NT2/D1 (cell line): ENCODE results near the gene CD274.

Experiments
- DNase-seq: peaks from one replicate; pipeline ENCODE4 v3.0.0-alpha.2; 2011; ENCODE audit warnings: low read depth, low spot score
- H3K27me3 ChIP-seq: 2 replicates; pipeline ENCODE4 v1.6.0; 2011; ENCODE audit warnings: mild to moderate bottlenecking; ENCODE audit not compliant: insufficient read length, insufficient read depth
- H3K36me3 ChIP-seq: 2 replicates; pipeline ENCODE4 v1.6.1; 2011; ENCODE audit warnings: mild to moderate bottlenecking, low read length, mixed read lengths; ENCODE audit not compliant: insufficient read depth, insufficient read length
- H3K4me1 ChIP-seq: 2 replicates; pipeline ENCODE4 v1.5.1; 2011; ENCODE audit not compliant: insufficient read depth, insufficient read length
- H3K4me3 ChIP-seq: 2 replicates; pipeline ENCODE4 v1.5.1; 2011; ENCODE audit warnings: low read depth; ENCODE audit not compliant: insufficient read length
- H3K9ac ChIP-seq: 2 replicates; pipeline ENCODE4 v1.6.0; 2011; ENCODE audit warnings: low read depth; ENCODE audit not compliant: insufficient read length
- H3K9me3 ChIP-seq: 2 replicates; pipeline ENCODE4 v1.5.1; 2011; ENCODE audit warnings: mild to moderate bottlenecking, low read length; ENCODE audit not compliant: insufficient read depth
- SUZ12 ChIP-seq: IDR thresholded peaks from 2 replicates; pipeline ENCODE4 v1.6.1; 2011; ENCODE audit not compliant: insufficient read length, insufficient read depth; ENCODE audit errors: extremely low read depth
- YY1 ChIP-seq: IDR thresholded peaks from 2 replicates; pipeline ENCODE4 v1.6.1; 2011; ENCODE audit not compliant: insufficient read length, insufficient read depth
- ZNF274 ChIP-seq: IDR thresholded peaks from 2 replicates; pipeline ENCODE4 v1.6.1; 2011; ENCODE audit warnings: mild to moderate bottlenecking, low read depth, low read length

The CD274 gene

DNA sequence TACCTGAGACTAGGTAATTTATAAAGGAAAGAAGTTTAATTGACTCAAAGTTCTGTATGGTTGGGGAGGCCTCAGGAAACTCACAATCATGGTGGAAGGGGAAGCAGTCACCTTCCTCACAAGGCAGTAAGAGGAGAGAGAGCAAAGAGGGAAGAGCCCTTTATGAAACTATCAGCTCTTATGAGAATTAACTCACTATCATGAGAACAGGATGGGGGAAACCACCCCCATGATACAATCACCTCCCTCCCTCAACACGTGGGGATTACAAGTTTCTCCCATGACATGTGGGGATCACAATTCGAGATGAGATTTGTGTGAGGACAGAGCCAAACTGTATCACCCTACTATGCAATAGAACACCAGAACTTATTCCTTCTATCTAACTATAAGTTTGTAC lies 27.9 kb downstream of the CD274 start:
- no peaks in the 10 kb centered on the region for H3K4me1 ChIP-seq
- peaks cover 18% of the 10 kb centered on the region for H3K9me3 ChIP-seq
- no peak for DNase-seq
- H3K36me3 ChIP-seq, result no peaks in the 10 kb centered on the region
- no peaks in the 10 kb centered on the region for H3K27me3 ChIP-seq
- H3K4me3 ChIP-seq, result no peak overlapping the region
- no peak overlapping the region for H3K9ac ChIP-seq
- TF ChIP-seq ZNF274 (no peak), SUZ12 (no peak), YY1 (no peak)

GRCh38 chr9:5479994-5480694 lies 29.8 kb downstream of the CD274 start:
- H3K27me3 ChIP-seq, result no peaks in the 10 kb centered on the region
- no peaks in the 10 kb centered on the region for H3K36me3 ChIP-seq
- no peak for DNase-seq
- no peak for TF ChIP-seq ZNF274
- TF ChIP-seq SUZ12, result no peak
- no peak for TF ChIP-seq YY1
- H3K4me3 ChIP-seq, result no peak overlapping the region
- H3K9ac ChIP-seq, result no peak overlapping the region
- peaks cover 18% of the 10 kb centered on the region for H3K9me3 ChIP-seq
- no peaks in the 10 kb centered on the region for H3K4me1 ChIP-seq

DNA sequence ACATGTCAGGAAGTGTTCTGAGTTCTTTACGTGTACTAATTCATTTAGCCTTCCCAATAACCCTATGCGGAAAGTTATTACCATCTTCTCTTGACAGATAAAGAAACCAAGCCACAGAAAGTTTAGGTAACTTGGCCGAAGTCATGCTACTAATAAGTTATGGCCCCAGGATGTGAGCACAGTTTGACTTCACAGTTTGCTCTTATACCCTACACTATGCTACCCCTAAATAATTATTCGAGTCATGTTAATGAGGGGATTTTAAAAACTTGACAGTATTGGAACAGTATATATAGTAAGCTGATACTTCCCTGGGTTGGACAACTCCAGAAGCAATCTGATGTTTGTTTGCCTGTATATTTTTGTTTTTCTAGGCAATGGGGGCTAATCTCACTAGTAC lies 30.6 kb downstream of the CD274 start:
- Histone ChIP-seq H3K4me1 (no peaks in the 10 kb centered on the region), H3K36me3 (no peaks in the 10 kb centered on the region), H3K9me3 (peaks cover 18% of the 10 kb centered on the region), H3K9ac (no peak overlapping the region), H3K4me3 (no peak overlapping the region), H3K27me3 (no peaks in the 10 kb centered on the region)
- DNase-seq, result no peak
- no peak for TF ChIP-seq YY1
- no peak for TF ChIP-seq SUZ12
- no peak for TF ChIP-seq ZNF274

DNA sequence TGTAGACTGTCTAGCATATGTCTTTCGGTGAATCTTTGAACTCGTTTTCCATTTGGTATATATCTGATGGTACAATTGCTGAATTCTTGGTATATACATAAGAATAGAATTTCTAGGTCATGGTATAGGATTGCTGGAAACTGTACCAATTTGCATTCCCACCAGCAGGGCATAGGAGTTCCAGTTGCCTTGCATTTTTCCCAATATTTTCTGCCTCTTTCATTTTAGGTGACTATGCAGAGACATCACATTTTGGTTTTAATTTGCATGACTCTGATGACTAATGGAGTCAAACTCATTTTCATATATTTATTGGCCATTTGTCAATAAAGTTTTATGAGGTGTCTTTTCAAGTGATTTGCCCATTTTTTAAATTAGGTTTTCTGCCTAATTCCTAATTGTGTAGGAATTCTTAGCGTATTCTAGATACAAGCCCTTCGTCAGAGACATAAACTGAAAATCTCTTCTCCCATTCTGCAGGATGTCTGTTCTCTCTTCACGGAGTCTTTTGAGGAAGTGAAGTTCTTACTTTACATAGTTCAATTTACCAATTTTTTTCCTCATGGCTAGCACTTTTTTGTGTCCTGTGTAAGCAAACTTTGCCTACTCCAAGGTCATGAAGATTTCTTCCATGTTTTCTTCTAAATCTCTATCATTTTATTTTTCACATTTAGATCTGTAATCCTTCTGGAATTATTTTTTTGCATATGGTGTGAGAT lies 31.1 kb downstream of the CD274 start:
- TF ChIP-seq YY1 (no peak), SUZ12 (no peak), ZNF274 (no peak)
- H3K27me3 ChIP-seq, result no peaks in the 10 kb centered on the region
- H3K36me3 ChIP-seq, result no peaks in the 10 kb centered on the region
- H3K9me3 ChIP-seq, result peaks cover 18% of the 10 kb centered on the region
- H3K4me1 ChIP-seq, result no peaks in the 10 kb centered on the region
- DNase-seq, result no peak
- H3K4me3 ChIP-seq, result no peak overlapping the region
- no peak overlapping the region for H3K9ac ChIP-seq

- Histone ChIP-seq H3K9ac (no peak overlapping the region), H3K9me3 (peaks cover 14% of the 10 kb centered on the region), H3K36me3 (no peaks in the 10 kb centered on the region), H3K4me1 (no peaks in the 10 kb centered on the region), H3K4me3 (no peak overlapping the region), H3K27me3 (no peaks in the 10 kb centered on the region)
- no peak for DNase-seq
- TF ChIP-seq SUZ12 (no peak), YY1 (no peak), ZNF274 (no peak)
Observed at GRCh38 chr9:5482194-5482593, 31.9 kb downstream of the CD274 start.

- TF ChIP-seq ZNF274 (no peak), YY1 (no peak), SUZ12 (no peak)
- Histone ChIP-seq H3K4me3 (no peak overlapping the region), H3K36me3 (no peaks in the 10 kb centered on the region), H3K9me3 (0 out of 2 replicates have a peak, but pooled peaks cover 2% of the 10 kb centered on the region), H3K4me1 (no peaks in the 10 kb centered on the region), H3K27me3 (no peaks in the 10 kb centered on the region), H3K9ac (no peak overlapping the region)
- DNase-seq, result no peak
Observed at GRCh38 chr9:5483306-5483705, 33.0 kb downstream of the CD274 start.

DNA sequence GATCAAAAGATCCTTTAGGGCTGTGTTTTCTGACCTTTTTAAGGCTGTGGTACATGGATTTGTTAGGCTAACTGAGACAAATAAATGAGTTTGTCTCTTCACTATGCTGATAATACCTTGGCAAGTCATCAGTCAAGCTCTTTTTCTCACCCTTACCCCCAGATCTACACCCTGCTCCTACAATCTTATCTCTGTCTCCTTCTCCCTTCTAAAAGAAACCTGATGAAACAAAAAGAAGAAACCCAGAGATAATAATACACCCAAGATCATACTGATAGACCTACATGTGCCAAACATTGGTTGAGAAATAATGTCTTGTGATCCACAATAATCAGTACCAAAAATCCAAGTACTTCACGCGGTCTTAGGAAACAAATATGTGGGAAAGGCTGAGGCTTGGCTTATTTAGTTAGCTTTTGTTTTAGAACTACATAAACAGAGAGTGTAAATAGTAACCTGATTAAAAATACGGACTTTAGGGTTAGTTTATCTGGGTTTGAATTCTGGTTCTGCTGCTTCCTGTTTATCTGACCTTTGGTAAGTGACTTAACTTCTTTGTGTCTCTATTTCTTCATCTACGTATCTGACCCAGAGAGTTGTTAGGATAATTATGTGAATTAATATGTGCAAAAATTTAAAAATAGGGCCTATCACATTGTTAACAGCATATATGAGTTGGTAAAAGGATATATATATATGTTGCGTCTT lies 35.2 kb downstream of the CD274 start:
- Histone ChIP-seq H3K4me3 (no peak overlapping the region), H3K27me3 (no peaks in the 10 kb centered on the region), H3K4me1 (no peaks in the 10 kb centered on the region), H3K9me3 (peaks cover 7% of the 10 kb centered on the region), H3K36me3 (no peaks in the 10 kb centered on the region), H3K9ac (no peak overlapping the region)
- TF ChIP-seq SUZ12 (no peak), YY1 (no peak), ZNF274 (no peak)
- DNase-seq, result no peak
